SK-N-SH treated with all-trans-retinoic acid at 6 μM for 48 hours (cell line): ENCODE measurements around the gene PRR7.

Experiments used
- ARNTL ChIP-seq: fragments of 450-650 bp; formaldehyde crosslinking; IDR thresholded peaks from 2 replicates; pipeline ENCODE4 v1.5.0; 2020; ENCODE audit warnings: low read depth, mild to moderate bottlenecking, moderate library complexity, borderline replicate concordance
- CREB5 ChIP-seq: fragments of 250-450 bp; sonication (Bioruptor Pico); IDR thresholded peaks from 2 replicates; pipeline ENCODE4 v1.5.1; 2020; ENCODE audit warnings: low read depth, mild to moderate bottlenecking, moderate library complexity
- ESRRG ChIP-seq: fragments of 250-450 bp; sonication (Bioruptor Pico); IDR thresholded peaks from 2 replicates; pipeline ENCODE4 v1.6.1; 2021; ENCODE audit warnings: mild to moderate bottlenecking
- POU6F1 ChIP-seq: fragments of 250-450 bp; sonication (Bioruptor Pico); IDR thresholded peaks from 2 replicates; pipeline ENCODE4 v1.8.0; 2021; ENCODE audit warnings: low read depth, mild to moderate bottlenecking, moderate library complexity, borderline replicate concordance
- SNAI2 ChIP-seq: fragments of 250-450 bp; sonication (Bioruptor Pico); IDR thresholded peaks from 2 replicates; pipeline ENCODE4 v1.5.0; 2020; ENCODE audit warnings: mild to moderate bottlenecking, moderate library complexity
- TOX ChIP-seq: fragments of 250-450 bp; sonication (Bioruptor Pico); IDR thresholded peaks from 2 replicates; pipeline ENCODE4 v1.8.0; 2021; ENCODE audit warnings: mild to moderate bottlenecking, moderate library complexity, borderline replicate concordance
- ZC3H10 ChIP-seq: fragments of 250-450 bp; sonication (Bioruptor Pico); IDR thresholded peaks from 2 replicates; pipeline ENCODE4 v1.5.1; 2021; ENCODE audit warnings: mild to moderate bottlenecking, moderate library complexity
- ZFP3 ChIP-seq: fragments of 250-450 bp; sonication (Bioruptor Pico); IDR thresholded peaks from 2 replicates; pipeline ENCODE4 v1.5.0; 2020; ENCODE audit warnings: mild to moderate bottlenecking, moderate library complexity
- ZFP30 ChIP-seq: fragments of 450-650 bp; formaldehyde crosslinking; IDR thresholded peaks from 2 replicates; pipeline ENCODE4 v1.5.0; 2022; ENCODE audit warnings: mild to moderate bottlenecking, moderate library complexity
- ZNF70 ChIP-seq: fragments of 450-650 bp; formaldehyde crosslinking; IDR thresholded peaks from 2 replicates; pipeline ENCODE4 v1.5.0; 2020; ENCODE audit warnings: mild to moderate bottlenecking, moderate library complexity

GRCh38 chr5:177426566-177427210 lies 19.9 kb upstream of the PRR7 start, which contains the start of gene GRK6:
- no peak for TF ChIP-seq POU6F1 (CRISPR knock-in tag)
- TF ChIP-seq ZFP3: no peak
- TF ChIP-seq ZC3H10 (CRISPR knock-in tag): no peak
- no peak for TF ChIP-seq TOX (CRISPR knock-in tag)
- no peak for TF ChIP-seq ARNTL (CRISPR knock-in tag)
- TF ChIP-seq SNAI2 (CRISPR knock-in tag): no peak
- TF ChIP-seq ESRRG: no peak
- TF ChIP-seq ZNF70 (CRISPR knock-in tag): no peak
- no peak for TF ChIP-seq CREB5 (CRISPR knock-in tag)
- no peak for TF ChIP-seq ZFP30 (CRISPR knock-in tag)
